Choroid plexus epithelial cell (primary cell): ENCODE measurements around the gene WWOX.

ENCODE experiments used
- DNase-seq: peaks from one replicate; pipeline ENCODE4 v3.0.0-alpha.2; 2010; ENCODE audit warnings: low read depth
- H3K4me3 ChIP-seq: 2 replicates; pipeline ENCODE4 v1.5.1; 2011; ENCODE audit warnings: low read depth, mild to moderate bottlenecking, control low read depth, low read length, moderate library complexity
- CTCF ChIP-seq: conservative IDR thresholded peaks from 2 replicates; pipeline ENCODE4 v1.5.1; 2011; ENCODE audit warnings: low read depth, mild to moderate bottlenecking, control low read depth, inconsistent platforms, low read length, moderate library complexity

WWOX gene

GRCh38 chr16:78566397-78567073 lies 467.1 kb downstream of the WWOX start:
- no peak overlapping the region for H3K4me3 ChIP-seq
- TF ChIP-seq CTCF = no peak
- no peak for DNase-seq

GRCh38 chr16:78570399-78571141 lies 471.1 kb downstream of the WWOX start:
- TF ChIP-seq CTCF = no peak
- DNase-seq = no peak

GRCh38 chr16:78571434-78571833 lies 472.0 kb downstream of the WWOX start:
- TF ChIP-seq CTCF = no peak
- H3K4me3 ChIP-seq = no peak overlapping the region
- DNase-seq = no peak

More at GRCh38 chr16:78570399-78571141, 471.1 kb downstream of the WWOX start:
- H3K4me3 ChIP-seq = no peak overlapping the region

GRCh38 chr16:78571898-78572358 lies 472.5 kb downstream of the WWOX start:
- TF ChIP-seq CTCF = no peak
- DNase-seq = no peak
- no peak overlapping the region for H3K4me3 ChIP-seq

- no peak overlapping the region for H3K4me3 ChIP-seq
- TF ChIP-seq CTCF = no peak
- no peak for DNase-seq
These were observed 475.1 kb downstream of the WWOX start for GRCh38 chr16:78574571-78574970.

GRCh38 chr16:78576941-78577340 lies 477.5 kb downstream of the WWOX start:
- TF ChIP-seq CTCF = no peak
- DNase-seq = no peak
- no peak overlapping the region for H3K4me3 ChIP-seq
